SK-N-SH (cell line): ENCODE measurements around the gene CCL27. TPM values are rescaled to one million over a fixed set of nuclear protein-coding genes. Genes with fewer than 3 reads are reported as not detected.
A peak's percentile ranks its signal among the peaks of the same experiment; 100 is the strongest.

ENCODE experiments used
- CTCF ChIA-PET: fragments of 300-600, 350-600 bp; formaldehyde crosslinking; extraction: SDS; loops from one replicate; lab custom pipeline; 2021; lab: Yijun Ruan, JAX
- POLR2A ChIA-PET: fragments of 350-600 bp; sonication (Branson Sonifier 250); formaldehyde crosslinking; extraction: SDS; loops from one replicate; lab custom pipeline; 2020; ENCODE audit warnings: antibody characterized with exemption, inconsistent platforms; lab: Yijun Ruan, JAX
- DNase-seq: peaks from one replicate; pipeline ENCODE4 v3.0.0; 2012
- H2AFZ ChIP-seq: fragments of 200-600 bp; sonication (generic); 2 replicates; pipeline ENCODE4 v1.8.1; 2016; ENCODE audit warnings: antibody characterized with exemption, mild to moderate bottlenecking, low read depth
- H3F3A ChIP-seq: fragments of 200-600 bp; sonication (generic); replicated peaks from 2 replicates; pipeline ENCODE3; 2016; ENCODE audit warnings: antibody characterized with exemption, mild to moderate bottlenecking; ENCODE audit not compliant: insufficient read depth
- H3K27ac ChIP-seq, 2 experiments: fragments of 200-500 bp in 1 of 2; fragments of 200-600 bp in 1 of 2; sonication (Bioruptor generic) in 1 of 2; sonication (generic), shearing (Covaris generic) in 1 of 2; 2 replicates each; pipeline versions ENCODE4 v1.5.1 to v1.6.1; 2014 to 2016; ENCODE audit warnings: low read depth in 2 of 2, inconsistent platforms in 1 of 2, low read length in 1 of 2, mild to moderate bottlenecking in 1 of 2, mixed read lengths in 1 of 2
- H3K27me3 ChIP-seq: fragments of 200-600 bp; sonication (generic), shearing (Covaris generic); 2 replicates; pipeline ENCODE4 v1.6.1; 2016; ENCODE audit warnings: mixed run types; ENCODE audit not compliant: insufficient read depth
- H3K36me3 ChIP-seq, 2 experiments: fragments of 200-500 bp in 1 of 2; fragments of 200-600 bp in 1 of 2; sonication (Bioruptor generic) in 1 of 2; sonication (generic) in 1 of 2; replicated peaks in 1 of 2; 2 replicates each; pipeline versions ENCODE3 to v1.5.1; 2014 to 2016; ENCODE audit warnings: low read length in 1 of 2, mild to moderate bottlenecking in 1 of 2; ENCODE audit not compliant: insufficient read depth in 2 of 2, control insufficient read depth in 1 of 2
- H3K4me1 ChIP-seq, 2 experiments: fragments of 200-500 bp in 1 of 2; fragments of 200-600 bp in 1 of 2; sonication (Bioruptor generic) in 1 of 2; sonication (generic), shearing (Covaris generic) in 1 of 2; 2 replicates each; pipeline versions ENCODE4 v1.5.1 to v1.6.1; 2014 to 2016; ENCODE audit warnings: low read depth in 1 of 2, low read length in 1 of 2, mixed run types in 1 of 2; ENCODE audit not compliant: insufficient read depth in 2 of 2, control insufficient read depth in 1 of 2
- H3K4me2 ChIP-seq: fragments of 200-600 bp; sonication (generic), shearing (Covaris generic); 2 replicates; pipeline ENCODE4 v1.6.1; 2017; ENCODE audit warnings: mixed run types
- H3K4me3 ChIP-seq, 2 experiments: fragments of 200-500 bp in 1 of 2; fragments of 200-600 bp in 1 of 2; sonication (Bioruptor generic) in 1 of 2; sonication (generic), shearing (Covaris generic) in 1 of 2; 2 replicates each; pipeline versions ENCODE4 v1.5.1 to v1.8.1; 2014 to 2016; ENCODE audit warnings: low read depth in 2 of 2, inconsistent platforms in 1 of 2, low read length in 1 of 2, mild to moderate bottlenecking in 1 of 2, mixed read lengths in 1 of 2, moderate library complexity in 1 of 2
- H3K79me2 ChIP-seq: fragments of 200-600 bp; sonication (generic); 2 replicates; pipeline ENCODE4 v1.8.1; 2017; ENCODE audit warnings: mild to moderate bottlenecking; ENCODE audit not compliant: insufficient read depth
- H3K9ac ChIP-seq: fragments of 200-600 bp; sonication (generic); 2 replicates; pipeline ENCODE4 v1.6.1; 2017; ENCODE audit warnings: mixed run types
- H3K9me2 ChIP-seq: fragments of 200-600 bp; sonication (generic); 2 replicates; pipeline ENCODE4 v1.6.1; 2017; ENCODE audit warnings: mixed run types
- H3K9me3 ChIP-seq: fragments of 200-600 bp; sonication (generic); 2 replicates; pipeline ENCODE4 v1.6.1; 2017; ENCODE audit warnings: mixed run types, mild to moderate bottlenecking, moderate library complexity
- H4K20me1 ChIP-seq: fragments of 200-600 bp; sonication (generic); 2 replicates; pipeline ENCODE4 v1.6.1; 2017; ENCODE audit warnings: mild to moderate bottlenecking, mixed run types; ENCODE audit not compliant: insufficient read depth
- CHD2 ChIP-seq: fragments of 150-350 bp; IDR thresholded peaks from 2 replicates; pipeline ENCODE4 v1.6.1; 2018; ENCODE audit warnings: low read length; ENCODE audit not compliant: partially characterized antibody
- ELF1 ChIP-seq: IDR thresholded peaks from 2 replicates; pipeline ENCODE4 v1.4.0; 2012
- EP300 ChIP-seq, 2 experiments: IDR thresholded peaks; 2 replicates each; pipeline versions ENCODE4 v1.4.0 to v1.6.1; 2012; ENCODE audit warnings: borderline replicate concordance in 1 of 2, low read depth in 1 of 2, low read length in 1 of 2
- EZH2phosphoT487 ChIP-seq: fragments of 200-600 bp; sonication (generic); IDR thresholded peaks from 2 replicates; pipeline ENCODE4 v1.6.1; 2017; ENCODE audit warnings: low read depth, mixed run types, mild to moderate bottlenecking, antibody characterized with exemption, moderate library complexity, borderline replicate concordance
- FOXJ3 ChIP-seq: sonication (generic); formaldehyde crosslinking; IDR thresholded peaks from 2 replicates; pipeline ENCODE4 v1.5.1; 2020; ENCODE audit warnings: mild to moderate bottlenecking, missing genetic modification reagents
- GABPA ChIP-seq: IDR thresholded peaks from 2 replicates; pipeline ENCODE4 v1.4.0; 2012; ENCODE audit warnings: low read depth, mild to moderate bottlenecking
- JUND ChIP-seq: IDR thresholded peaks from 2 replicates; pipeline ENCODE4 v1.4.0; 2012
- MAX ChIP-seq: IDR thresholded peaks from 2 replicates; pipeline ENCODE4 v1.4.0; 2012; ENCODE audit warnings: low read depth
- MXI1 ChIP-seq: IDR thresholded peaks from 2 replicates; pipeline ENCODE4 v1.6.1; 2012; ENCODE audit warnings: mild to moderate bottlenecking, low read depth, low read length, improper control_type of control experiment
- NFIC ChIP-seq: IDR thresholded peaks from 2 replicates; pipeline ENCODE4 v1.4.0; 2012; ENCODE audit warnings: borderline replicate concordance
- NRF1 ChIP-seq: IDR thresholded peaks from 2 replicates; pipeline ENCODE4 v1.6.1; 2012; ENCODE audit warnings: low read depth, mild to moderate bottlenecking, low read length
- POLR2AphosphoS5 ChIP-seq: IDR thresholded peaks from 2 replicates; pipeline ENCODE4 v1.6.1; 2012; ENCODE audit warnings: low read depth, low read length
- RFX5 ChIP-seq: IDR thresholded peaks from 2 replicates; pipeline ENCODE4 v1.6.1; 2012; ENCODE audit warnings: mild to moderate bottlenecking, improper control_type of control experiment, low read length
- SMC3 ChIP-seq: IDR thresholded peaks from 2 replicates; pipeline ENCODE4 v1.6.1; 2012; ENCODE audit warnings: low read depth, low read length, improper control_type of control experiment
- TAF1 ChIP-seq: IDR thresholded peaks from 2 replicates; pipeline ENCODE4 v1.6.1; 2012; ENCODE audit warnings: low read depth, mild to moderate bottlenecking, low read length, moderate library complexity, borderline replicate concordance
- TEAD4 ChIP-seq: IDR thresholded peaks from 2 replicates; pipeline ENCODE4 v1.4.0; 2012; ENCODE audit warnings: mild to moderate bottlenecking, borderline replicate concordance; ENCODE audit not compliant: insufficient read depth
- YY1 ChIP-seq: IDR thresholded peaks from 2 replicates; pipeline ENCODE4 v1.4.0; 2012; ENCODE audit warnings: low read depth, mild to moderate bottlenecking
- WGBS: methylation state at CpG from one replicate; pipeline ENCODE4 v1.1.6; 2017; ENCODE audit warnings: low lambda C conversion rate; 5-methylcytosine and 5-hydroxymethylcytosine counted together
- polyA plus RNA-seq, 3 experiments: library from polyadenylated mRNA; depleted of rRNA; stranded (reverse); fragments of >200 nt; gene quantifications; 2 replicates each; pipeline ENCODE4 v1.2.3, GENCODE V29; 2012
- TF ChIP-seq, protein P1 (sequence below): IDR thresholded peaks from 2 replicates; pipeline ENCODE4; 2012

The CCL27 gene
- polyA plus RNA-seq, 1 of the 3 experiments (the other 2 are of a cell fraction) = not detected

DNA sequence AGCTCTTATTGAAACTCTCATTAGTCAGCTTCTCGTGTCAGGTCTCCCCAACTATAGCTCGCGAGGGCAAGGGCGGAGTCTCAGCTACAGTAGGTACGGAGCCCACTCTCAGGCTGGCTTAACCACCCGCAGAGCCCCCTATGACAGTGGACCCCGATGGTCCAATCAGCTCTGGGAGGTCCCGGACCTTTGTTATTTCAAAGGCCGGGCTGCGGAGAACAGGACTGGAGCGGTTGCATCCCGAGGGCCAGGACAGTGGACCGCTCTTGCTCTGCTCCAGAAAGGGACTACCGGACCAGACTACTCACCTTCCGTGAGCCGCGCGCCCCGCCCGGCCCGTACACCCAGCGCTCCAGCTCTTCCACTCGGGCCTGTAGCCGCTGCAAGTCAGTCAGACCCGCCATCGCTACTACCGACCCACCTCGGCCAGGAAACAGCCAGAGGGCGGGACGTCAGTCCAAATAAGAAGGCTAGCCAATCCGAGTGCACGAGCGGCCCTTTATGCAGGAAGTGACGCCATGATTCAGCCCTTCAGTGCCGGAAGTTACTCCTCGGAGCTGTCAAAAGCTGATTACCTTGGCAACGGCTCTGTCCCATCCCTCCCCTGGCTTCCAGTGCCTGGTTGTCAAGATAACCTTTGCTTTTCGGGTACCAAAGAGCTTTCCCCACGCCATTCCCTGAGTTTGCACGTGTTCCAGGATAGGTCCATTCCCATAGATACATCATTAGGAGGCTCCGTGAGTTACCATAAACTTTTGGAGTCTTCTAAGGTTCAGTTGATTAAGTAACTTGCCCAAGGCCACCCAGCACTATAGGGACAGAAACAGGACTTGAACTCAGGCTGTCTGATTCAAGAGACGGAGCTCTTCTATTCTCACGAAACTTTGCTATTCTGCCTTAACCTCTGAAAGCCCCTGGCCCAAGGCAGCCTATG is 42.1 kb downstream of the CCL27 start, which contains the start of gene DCTN3:
DCTN3 (minus strand) TSS at position 435 of the 934 bp plus-strand sequence; CDS start at position 404, 31 bp downstream.
- Histone ChIP-seq H2AFZ (peak within 1 kb of the TSS; percentile 95), H3K4me2 (peak within 1 kb of the TSS; percentile 90), H3K27me3 (no peaks in the 10 kb centered on the region), H3K9me3 (no peaks in the 10 kb centered on the region), H3K79me2 (peaks cover 14% of the 10 kb centered on the region), H3K4me1 (peaks cover 5 to 22% of the 10 kb centered on the region in 2 experiments; a peak in 2 of 4 replicates), H3K27ac (peak within 1 kb of the TSS in 1 of 2 experiments; percentile 13; a peak in 2 of 4 replicates), H4K20me1 (no peaks in the 10 kb centered on the region), H3K4me3 (peak within 1 kb of the TSS; percentile 94 to 96), H3K36me3 (peaks cover 23% of the 10 kb centered on the region in 2 experiments), H3K9ac (peak within 1 kb of the TSS; percentile 81), H3K9me2 (no peaks in the 10 kb centered on the region), H3F3A (no peaks in the 10 kb centered on the region)
- 0 out of 2 replicates have a peak, but pooled peaks have one; percentile 32 for TF ChIP-seq MAX
- TF ChIP-seq JUND = no peak
- TF ChIP-seq RFX5 = 0 out of 2 replicates have a peak, but pooled peaks have one; percentile 47
- TF ChIP-seq EZH2phosphoT487 = no peak
- TF ChIP-seq CHD2 = peak; percentile 68
- TF ChIP-seq, protein P1, sequence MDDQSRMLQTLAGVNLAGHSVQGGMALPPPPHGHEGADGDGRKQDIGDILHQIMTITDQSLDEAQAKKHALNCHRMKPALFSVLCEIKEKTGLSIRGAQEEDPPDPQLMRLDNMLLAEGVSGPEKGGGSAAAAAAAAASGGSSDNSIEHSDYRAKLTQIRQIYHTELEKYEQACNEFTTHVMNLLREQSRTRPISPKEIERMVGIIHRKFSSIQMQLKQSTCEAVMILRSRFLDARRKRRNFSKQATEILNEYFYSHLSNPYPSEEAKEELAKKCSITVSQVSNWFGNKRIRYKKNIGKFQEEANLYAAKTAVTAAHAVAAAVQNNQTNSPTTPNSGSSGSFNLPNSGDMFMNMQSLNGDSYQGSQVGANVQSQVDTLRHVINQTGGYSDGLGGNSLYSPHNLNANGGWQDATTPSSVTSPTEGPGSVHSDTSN = peak; percentile 76
- peak; percentile 95 for TF ChIP-seq GABPA
- TF ChIP-seq ELF1 = peak; percentile 64; the same call in 1 of the 2 replicates
- peak; percentile 77; the same call in 1 of the 2 replicates for TF ChIP-seq YY1
- TF ChIP-seq EP300 (IDR thresholded peaks at IDR 0.05; ENCODE audit: borderline replicate concordance in 1 of 2, low read depth in 1 of 2, low read length in 1 of 2) = no peak
- TF ChIP-seq TAF1 = peak; percentile 61; the same call in 1 of the 2 replicates
- peak; percentile 82; the same call in 1 of the 2 replicates for TF ChIP-seq MXI1
- no peak for TF ChIP-seq SMC3
- peak; percentile 56; the same call in 1 of the 2 replicates for TF ChIP-seq POLR2AphosphoS5
- TF ChIP-seq NRF1 = no peak
- TF ChIP-seq NFIC = no peak
- no peak for TF ChIP-seq FOXJ3
- TF ChIP-seq TEAD4 = no peak
- WGBS = 8% methylated on average over 18 of the region's 43 CpGs
- ChIA-PET POLR2A (interaction anchor here (0.6 to 1.6 kb wide), 2 partner anchors 10 to 17 kb away, joined by 3 to 10 read pairs; partner anchors contain the start of gene SIGMAR1), CTCF (interaction anchor here (0.9 to 2.6 kb wide), 8 partner anchors 14 to 216 kb away, joined by 3 to 35 read pairs (median 10); no protein-coding TSS in a partner anchor)
- DNase-seq = peak; percentile 97
